NCI-H2107 treated with DMSO at 0.1 percent for 48 hours (cell line): ENCODE results near the gene PLXNA4.

Experiments used
- DNase-seq: peaks from one replicate; lab custom pipeline; 2025; ENCODE audit not compliant: unreplicated experiment; lab: John Stamatoyannopoulos, UW

PLXNA4 gene

GRCh38 chr7:132250480-132251326 is 325.6 kb downstream of the PLXNA4 start:
- no peak for DNase-seq

- DNase-seq, result no peak
Observed at GRCh38 chr7:132249256-132249971, 326.9 kb downstream of the PLXNA4 start.

GRCh38 chr7:132248841-132249240 is 327.4 kb downstream of the PLXNA4 start:
- DNase-seq, result no peak

DNA sequence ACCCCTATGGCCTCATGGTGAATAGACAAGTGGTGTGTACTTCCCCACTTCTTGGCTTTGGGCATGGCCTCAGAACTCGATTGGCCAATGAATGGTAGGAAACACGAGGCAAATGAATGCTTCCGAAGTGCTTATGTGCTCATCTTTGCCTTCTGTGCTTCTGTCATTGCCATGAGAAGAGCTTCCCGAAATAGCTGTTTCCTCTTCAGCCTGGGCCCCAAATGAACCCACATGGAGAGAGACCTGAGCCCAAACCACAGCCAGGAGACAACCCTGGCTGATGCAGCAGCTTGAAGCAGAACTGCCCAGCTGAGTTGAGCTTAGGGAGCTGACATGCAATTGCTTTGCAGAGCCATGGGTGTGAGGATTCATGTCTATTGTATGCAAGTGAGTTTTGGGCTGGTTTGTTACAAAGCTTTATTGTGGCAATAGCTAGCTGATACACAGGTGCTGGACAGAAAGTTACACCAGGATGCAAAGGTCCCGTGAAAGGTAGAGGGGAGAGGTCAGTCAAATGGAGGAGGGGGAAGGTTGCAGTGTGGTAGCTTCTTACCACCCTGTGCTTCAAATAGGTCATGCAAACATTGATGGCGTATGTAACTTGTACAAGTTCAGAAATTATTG is 328.2 kb downstream of the PLXNA4 start:
- no peak for DNase-seq

GRCh38 chr7:132246591-132246990 is 329.7 kb downstream of the PLXNA4 start:
- DNase-seq, result no peak

DNA sequence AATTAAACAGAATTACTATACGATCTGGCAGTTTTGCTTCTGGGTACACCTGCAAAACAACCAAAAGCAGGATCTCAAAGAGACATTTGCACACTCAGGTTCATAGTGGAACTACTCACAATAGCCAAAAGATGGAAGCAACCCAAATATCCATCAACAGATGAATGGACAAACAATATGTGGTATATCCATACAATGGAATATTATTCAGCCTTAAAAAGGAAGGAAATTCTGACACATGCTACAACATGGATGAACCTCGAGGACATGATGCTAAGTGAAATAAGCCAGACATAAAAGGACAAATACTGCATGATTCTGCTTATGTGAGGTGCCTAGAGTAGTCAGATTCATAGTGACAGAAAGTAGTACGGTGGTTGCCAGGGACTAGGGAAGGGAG is 330.7 kb downstream of the PLXNA4 start:
- DNase-seq, result no peak

DNA sequence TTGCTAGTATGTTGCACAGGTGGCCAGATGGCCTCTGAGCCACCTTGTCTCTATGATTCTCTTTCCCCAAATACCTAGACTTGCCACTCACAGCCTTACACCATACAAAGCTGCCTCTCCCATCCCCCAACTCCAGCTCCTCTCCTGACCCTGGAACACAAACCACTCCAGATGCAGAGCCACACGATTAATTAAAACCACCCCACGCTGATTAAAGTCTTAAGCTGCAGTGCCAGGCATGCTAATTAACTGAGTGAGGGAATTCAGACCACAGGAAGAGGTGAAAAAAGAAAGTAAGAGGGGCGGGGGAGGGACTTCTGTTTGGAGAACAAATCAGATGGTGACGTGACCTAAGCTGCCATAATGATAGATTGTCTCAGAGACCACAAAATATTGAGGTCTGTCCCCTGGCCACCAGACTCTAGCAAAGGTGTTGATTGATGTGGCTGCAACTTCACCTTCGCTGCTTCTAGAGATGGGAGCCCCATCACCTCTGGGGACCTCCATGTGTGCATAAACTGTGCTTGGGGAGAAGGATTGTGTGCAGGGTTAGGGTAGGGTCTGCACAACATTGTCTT is 331.3 kb downstream of the PLXNA4 start:
- DNase-seq, result no peak

DNA sequence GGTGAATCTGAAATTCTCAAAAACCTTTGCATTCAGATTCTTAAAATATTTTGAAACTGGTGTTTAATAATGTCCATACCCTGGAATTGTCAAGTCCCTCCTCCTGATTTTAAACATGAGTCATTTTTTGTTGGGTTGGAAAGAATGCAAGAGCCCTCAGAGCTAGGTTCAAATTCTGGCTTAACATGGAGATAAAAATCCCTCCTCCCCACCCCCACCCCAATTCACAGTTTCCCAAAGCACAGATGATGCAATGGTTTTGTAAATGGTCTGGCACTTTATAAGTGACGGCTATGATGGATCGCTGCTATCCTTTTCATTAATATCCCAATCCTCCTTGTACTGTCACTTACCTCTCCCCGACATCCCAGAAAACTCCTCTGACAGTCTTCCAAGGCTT is 332.8 kb downstream of the PLXNA4 start:
- no peak for DNase-seq

- no peak for DNase-seq
Observed at GRCh38 chr7:132243051-132243450, 333.2 kb downstream of the PLXNA4 start.

GRCh38 chr7:132242192-132242812 is 334.0 kb downstream of the PLXNA4 start:
- DNase-seq, result no peak

DNA sequence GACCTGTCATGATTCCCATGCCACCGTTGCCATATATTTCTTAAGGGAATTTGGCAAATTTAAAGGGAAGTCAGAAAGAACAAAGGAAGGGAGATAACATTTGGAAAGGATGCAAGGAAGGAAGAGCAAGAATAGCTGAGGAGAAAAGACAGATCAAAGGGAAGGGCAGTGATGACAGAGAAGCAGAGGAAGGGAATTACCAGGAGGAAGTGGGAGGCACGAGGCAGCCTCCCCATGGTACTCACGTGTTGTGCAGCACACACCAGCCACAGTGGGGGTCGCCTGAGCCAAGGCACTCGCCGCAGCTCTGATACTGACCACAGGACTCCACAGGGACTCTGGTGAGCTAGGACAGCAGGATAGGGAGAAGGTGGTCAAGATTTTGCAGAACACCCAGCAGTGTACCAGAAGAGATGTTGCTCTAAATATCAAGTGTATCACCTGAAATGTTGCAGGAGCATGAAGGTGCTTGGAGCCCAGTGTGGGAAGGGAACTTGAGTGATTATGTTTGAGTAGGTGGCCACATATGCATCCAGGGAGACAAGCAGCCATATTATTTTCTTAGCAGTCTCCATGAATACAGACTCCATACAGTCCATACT is 335.3 kb downstream of the PLXNA4 start:
- DNase-seq, result no peak

- peak; percentile 5 for DNase-seq
Observed at GRCh38 chr7:132240262-132240661, 336.0 kb downstream of the PLXNA4 start.

DNA sequence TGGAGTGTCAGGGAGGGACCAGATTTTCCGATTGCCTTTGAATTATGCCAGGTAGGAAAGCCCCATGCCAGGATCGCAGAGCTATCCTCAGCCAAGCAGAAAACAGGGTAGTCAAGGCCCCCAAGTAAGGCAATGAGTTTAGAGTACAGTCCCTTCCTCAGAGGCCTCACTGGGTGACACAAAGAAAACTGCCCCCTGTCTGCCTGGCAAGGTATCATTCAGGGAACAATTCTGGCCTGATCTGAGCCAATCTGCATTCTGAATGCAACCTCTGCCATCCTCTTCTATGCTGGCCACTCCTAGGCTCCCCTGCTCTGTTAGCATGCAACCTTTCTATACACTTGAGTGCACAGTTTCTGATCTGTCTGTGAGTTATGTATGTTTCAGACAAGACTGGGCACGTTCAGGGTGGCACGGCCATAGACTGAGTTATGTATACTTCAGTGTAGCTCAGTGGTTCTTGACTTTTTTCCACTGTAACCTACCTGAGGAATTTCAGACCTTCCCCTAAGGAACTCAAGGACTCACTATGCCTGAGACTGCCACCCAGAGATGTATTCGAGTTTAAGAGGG is 336.8 kb downstream of the PLXNA4 start:
- no peak for DNase-seq

DNA sequence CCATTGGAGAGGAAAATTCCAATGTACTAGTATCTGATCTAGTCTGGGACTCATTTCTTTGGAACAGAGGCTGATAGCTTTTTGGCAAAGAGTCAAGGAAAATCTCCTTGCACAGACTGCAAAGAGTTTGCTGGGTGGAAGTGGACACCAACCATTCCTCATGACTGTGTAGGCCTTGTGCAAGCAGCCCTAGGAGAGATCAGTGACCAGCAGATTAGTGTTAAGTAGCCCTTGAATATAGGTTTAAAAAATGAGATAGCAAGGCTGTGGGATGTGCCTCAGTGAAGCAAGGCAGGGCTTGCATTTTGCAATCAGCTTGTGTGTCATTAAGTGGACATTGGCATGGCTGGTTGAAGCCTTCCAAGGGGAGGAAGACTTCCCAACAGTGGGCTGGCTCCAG is 341.6 kb downstream of the PLXNA4 start:
- DNase-seq, result no peak

- no peak for DNase-seq
Observed at GRCh38 chr7:132232406-132232805, 343.9 kb downstream of the PLXNA4 start.

DNA sequence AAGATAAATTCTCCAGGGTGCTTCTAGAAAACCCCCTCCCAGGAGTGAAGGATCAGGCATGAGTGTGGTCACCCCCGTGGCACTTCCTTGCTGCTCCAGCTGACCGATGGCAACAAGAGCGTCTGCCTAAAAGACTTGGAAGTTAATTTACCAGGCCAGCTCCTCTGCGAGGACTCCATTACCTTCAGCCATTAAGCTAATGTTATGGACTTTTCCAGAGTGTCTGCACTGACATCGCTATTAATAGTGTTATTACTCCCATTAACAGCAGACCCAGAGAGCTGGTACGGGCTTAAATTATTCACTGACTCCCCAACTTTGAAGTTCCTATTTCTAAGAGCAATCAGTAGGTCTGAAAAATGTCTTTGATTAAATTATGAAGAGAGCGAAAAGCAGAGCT is 345.8 kb downstream of the PLXNA4 start:
- no peak for DNase-seq

GRCh38 chr7:132228240-132228639 is 348.0 kb downstream of the PLXNA4 start:
- DNase-seq, result no peak

- DNase-seq, result no peak
Observed at GRCh38 chr7:132226957-132227290, 349.3 kb downstream of the PLXNA4 start.

GRCh38 chr7:132226046-132226956 is 350.0 kb downstream of the PLXNA4 start:
- no peak for DNase-seq
